Testis (tissue), 3 donors: Measurements from ENCODE around the gene TCF7. TPM values are rescaled to one million over a fixed set of nuclear protein-coding genes. Genes with fewer than 3 reads are reported as not detected.
A peak's percentile ranks its signal among the peaks of the same experiment; 100 is the strongest.

ENCODE experiments used
- DNase-seq: peaks from one replicate; pipeline ENCODE4 v3.0.0-alpha.2; 2019
- H3K27ac ChIP-seq, 2 donors: fragments of 200-600 bp; sonication (generic); one replicate each; pipeline ENCODE4 v1.5.1; 2019
- H3K27me3 ChIP-seq: fragments of 200-600 bp; sonication (generic); one replicate; pipeline ENCODE4 v1.5.1; 2019
- H3K36me3 ChIP-seq: fragments of 200-600 bp; sonication (generic); one replicate; pipeline ENCODE4 v1.5.1; 2017; ENCODE audit warnings: low read depth; ENCODE audit errors: missing control alignments
- H3K4me1 ChIP-seq: fragments of 200-600 bp; sonication (generic); one replicate; pipeline ENCODE4 v1.5.1; 2019
- H3K4me3 ChIP-seq, 2 donors: fragments of 200-600 bp; sonication (generic); one replicate each; pipeline ENCODE4 v1.5.1; 2017 to 2019
- H3K9me3 ChIP-seq: fragments of 200-600 bp; sonication (generic); one replicate; pipeline ENCODE4 v1.5.1; 2017
- POLR2A ChIP-seq: fragments of 450-650 bp; IDR thresholded peaks from one replicate; pipeline ENCODE4 v1.6.1; 2017; ENCODE audit warnings: antibody characterized with exemption, mild to moderate bottlenecking, moderate library complexity
- WGBS, 2 donors: methylation state at CpG; one replicate each; pipeline ENCODE4 v1.1.5; 2018; 5-methylcytosine and 5-hydroxymethylcytosine counted together
- intact Hi-C: fragments of 100-400 bp; cut with DNase I; formaldehyde crosslinking; loops from one replicate; pipeline ENCODE4 v1.15.1; 2023; ENCODE audit warnings: low total_unique reads
- polyA plus RNA-seq: library from polyadenylated mRNA; stranded (reverse); fragments of 350-450 nt; fragmentation: Illumina TruSeq; extraction: RNeasy Lipid Tissue Mini Kit (QIAGEN cat#74804); gene quantifications from one replicate; pipeline ENCODE4 v1.2.3, GENCODE V29; 2014; ENCODE audit warnings: low read depth, low replicate concordance; ENCODE audit not compliant: insufficient read depth
- total RNA-seq, 2 donors: library from RNA; depleted of rRNA; stranded (reverse); fragments of >200 nt; gene quantifications; one replicate each; pipeline ENCODE4 v1.2.3, GENCODE V29; 2016
- TF ChIP-seq, protein P1 (sequence below), 3 experiments: fragments of 450-650 bp in 2 of 3; fragments of 200-600 bp in 1 of 3; sonication (generic) in 1 of 3; IDR thresholded peaks; one replicate each; pipeline ENCODE4 v1.5.1; 2016 to 2019; ENCODE audit warnings: antibody characterized with exemption in 3 of 3, mild to moderate bottlenecking in 2 of 3, moderate library complexity in 1 of 3

Gene TCF7
- total and polyA plus RNA-seq, 3 donors from 2014 or later = 9.9 to 16.1 (median 15.2) TPM

DNA sequence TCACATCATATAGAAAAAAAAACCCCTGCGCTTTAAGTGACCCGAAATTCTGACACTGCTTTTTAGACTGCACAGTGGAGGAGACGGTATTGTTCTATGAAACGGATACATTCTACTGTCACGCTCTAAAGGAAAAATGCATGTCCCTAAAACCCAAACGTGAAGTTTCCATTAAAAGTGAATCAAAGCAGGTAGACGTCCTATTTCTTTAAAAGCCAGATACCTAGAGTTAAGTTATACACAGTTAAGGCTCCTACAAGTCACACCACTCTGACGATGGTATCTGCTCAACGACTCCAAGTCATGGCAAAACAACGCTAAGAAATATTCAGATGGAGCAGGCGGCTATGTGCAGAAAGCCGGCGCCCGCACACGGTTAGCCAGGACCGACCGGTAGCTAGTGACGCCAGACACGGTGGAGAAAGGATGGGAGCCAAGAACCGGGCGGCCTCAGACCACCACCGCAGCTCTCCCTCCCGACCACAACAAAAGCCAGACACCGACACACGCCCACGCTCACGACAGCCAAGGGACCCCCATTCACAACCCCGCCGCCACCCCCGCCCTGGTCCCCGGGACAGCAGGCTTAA lies 61.5 kb downstream of the TCF7 start:
- peaks cover 25% of the 10 kb centered on the region for H3K4me1 ChIP-seq
- H3K36me3 ChIP-seq = no peaks in the 10 kb centered on the region
- 0 to 1% methylated on average over 10 to 21 of the region's 31 CpGs for WGBS, 2 donors
- intact Hi-C loops = no loop called here
- H3K27me3 ChIP-seq = no peaks in the 10 kb centered on the region
- peak overlapping the region; percentile 94 to 100 for H3K4me3 ChIP-seq
- H3K9me3 ChIP-seq = no peaks in the 10 kb centered on the region
- H3K27ac ChIP-seq = peak overlapping the region; percentile 100
- no peak for DNase-seq
- TF ChIP-seq POLR2A = no peak
- TF ChIP-seq, protein P1, sequence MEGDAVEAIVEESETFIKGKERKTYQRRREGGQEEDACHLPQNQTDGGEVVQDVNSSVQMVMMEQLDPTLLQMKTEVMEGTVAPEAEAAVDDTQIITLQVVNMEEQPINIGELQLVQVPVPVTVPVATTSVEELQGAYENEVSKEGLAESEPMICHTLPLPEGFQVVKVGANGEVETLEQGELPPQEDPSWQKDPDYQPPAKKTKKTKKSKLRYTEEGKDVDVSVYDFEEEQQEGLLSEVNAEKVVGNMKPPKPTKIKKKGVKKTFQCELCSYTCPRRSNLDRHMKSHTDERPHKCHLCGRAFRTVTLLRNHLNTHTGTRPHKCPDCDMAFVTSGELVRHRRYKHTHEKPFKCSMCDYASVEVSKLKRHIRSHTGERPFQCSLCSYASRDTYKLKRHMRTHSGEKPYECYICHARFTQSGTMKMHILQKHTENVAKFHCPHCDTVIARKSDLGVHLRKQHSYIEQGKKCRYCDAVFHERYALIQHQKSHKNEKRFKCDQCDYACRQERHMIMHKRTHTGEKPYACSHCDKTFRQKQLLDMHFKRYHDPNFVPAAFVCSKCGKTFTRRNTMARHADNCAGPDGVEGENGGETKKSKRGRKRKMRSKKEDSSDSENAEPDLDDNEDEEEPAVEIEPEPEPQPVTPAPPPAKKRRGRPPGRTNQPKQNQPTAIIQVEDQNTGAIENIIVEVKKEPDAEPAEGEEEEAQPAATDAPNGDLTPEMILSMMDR (IDR thresholded peaks at IDR 0.05) = no peak

DNA sequence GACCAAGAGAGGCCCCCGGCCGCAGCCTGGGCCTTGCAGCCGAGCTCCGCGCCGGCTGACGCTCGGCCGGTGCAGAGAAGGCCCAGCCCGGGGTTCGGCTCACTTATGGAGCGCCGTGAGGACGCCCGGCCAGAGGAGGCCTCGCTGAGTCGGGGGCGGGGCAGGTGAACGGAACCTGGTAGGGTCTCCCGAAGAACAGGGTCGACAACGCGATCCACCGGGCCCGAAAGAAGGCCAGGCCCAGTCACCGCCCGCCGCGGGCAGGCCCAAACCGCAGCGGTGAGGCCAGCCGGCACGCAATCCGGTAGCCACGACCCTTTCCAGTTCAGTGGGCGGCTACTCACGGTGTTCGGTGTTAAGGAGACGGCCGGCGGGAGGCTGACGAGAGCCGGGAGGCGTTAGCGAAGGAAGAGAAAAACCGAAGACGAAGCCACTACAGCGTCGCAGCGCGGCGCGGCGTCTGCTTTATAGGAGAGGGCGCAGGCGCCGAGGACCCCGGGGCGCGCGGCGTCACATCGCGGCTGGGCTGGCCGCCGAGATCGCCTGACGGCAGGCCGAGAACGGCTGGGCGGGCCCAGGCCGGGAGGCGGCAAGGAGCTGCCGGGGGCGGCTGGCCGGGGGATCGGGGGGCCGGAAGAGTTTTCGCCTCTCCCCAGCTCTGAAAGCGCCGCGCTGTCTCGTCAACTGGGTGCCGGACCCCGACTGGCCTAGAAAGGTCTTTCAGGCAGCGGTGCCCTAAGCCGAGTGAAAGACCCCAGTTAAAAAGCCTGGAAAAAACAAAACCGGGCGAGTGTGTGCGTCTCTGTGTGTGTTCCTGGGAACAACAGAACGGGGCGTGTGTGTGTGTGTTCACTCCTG lies 62.3 kb downstream of the TCF7 start, which contains the start of gene SKP1:
TSS of gene SKP1 (minus strand) at position 440 of the 858 bp plus-strand sequence. CDS start 2,928 bp downstream, outside the sequence.
- Histone ChIP-seq H3K36me3 (no peaks in the 10 kb centered on the region), H3K27ac (peak within 1 kb of the TSS; percentile 100), H3K9me3 (no peaks in the 10 kb centered on the region), H3K4me3 (peak within 1 kb of the TSS; percentile 94 to 100), H3K4me1 (peaks cover 25% of the 10 kb centered on the region), H3K27me3 (no peaks in the 10 kb centered on the region)
- DNase-seq = peak; percentile 89
- intact Hi-C loops = no loop called here
- WGBS, 2 donors = 1% methylated on average over 29 to 74 of the region's 92 CpGs
- TF ChIP-seq, protein P1 (IDR thresholded peaks at IDR 0.05) = no peak
- peak; percentile 70 for TF ChIP-seq POLR2A

DNA sequence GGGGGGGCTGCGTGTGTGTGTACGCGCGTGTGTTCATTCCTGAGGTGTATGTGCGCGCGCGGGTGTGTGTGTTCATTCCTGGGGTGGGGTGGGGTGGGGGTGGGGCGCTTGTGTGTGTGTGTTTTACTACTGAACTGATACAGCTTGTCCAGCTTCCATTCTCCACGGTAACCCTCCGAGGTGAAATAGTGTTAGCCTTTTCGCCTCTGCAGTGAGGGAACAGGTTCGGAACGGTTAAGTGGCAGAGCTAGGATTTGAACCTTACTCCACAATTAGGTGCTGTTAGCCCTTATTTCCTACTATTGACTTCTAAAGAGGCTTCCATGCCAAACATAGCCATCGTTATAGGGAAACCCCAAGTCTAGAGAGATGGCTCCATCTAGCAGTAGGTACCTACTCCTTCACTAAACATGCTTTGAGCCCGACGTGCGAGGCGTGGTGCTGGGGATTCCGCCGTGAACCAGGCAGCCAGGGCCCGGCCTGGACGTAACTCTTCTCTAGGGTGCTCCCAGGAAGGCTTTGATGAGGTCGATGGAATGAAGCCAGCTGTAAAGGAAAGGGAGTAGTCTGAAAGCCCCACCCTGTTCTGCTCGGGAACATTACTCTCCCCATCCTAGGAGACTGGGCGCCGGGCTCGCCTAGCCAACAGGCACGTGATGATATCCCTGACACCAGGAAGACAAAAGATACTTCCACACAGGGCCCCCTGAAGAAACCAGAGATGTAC lies 63.1 kb downstream of the TCF7 start:
- peaks cover 25% of the 10 kb centered on the region for H3K4me1 ChIP-seq
- intact Hi-C loops = no loop called here

DNA sequence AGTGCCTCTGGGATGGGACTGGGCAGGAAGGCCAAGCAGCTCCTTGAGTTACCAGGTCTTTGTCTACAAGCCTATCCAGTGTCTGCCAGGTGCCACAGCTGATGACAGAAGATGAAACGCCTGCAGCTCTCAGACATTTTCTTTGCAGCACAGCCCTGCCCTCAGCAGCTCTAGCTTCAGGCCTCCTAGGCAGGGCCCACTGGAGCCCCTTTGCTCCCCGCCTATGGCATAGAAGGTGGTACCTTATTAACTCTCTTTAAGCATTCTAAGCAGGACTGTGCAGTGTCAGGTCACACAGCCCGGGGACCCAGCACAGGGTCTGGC lies 63.6 kb downstream of the TCF7 start:
- intact Hi-C loops = no loop called here
- no peaks in the 10 kb centered on the region for H3K27me3 ChIP-seq
- no peak for DNase-seq
- H3K9me3 ChIP-seq = no peaks in the 10 kb centered on the region
- H3K4me3 ChIP-seq = peak overlapping the region in 1 of 2 donors; percentile 100
- 51 to 55% methylated on average over 3 of the region's 3 CpGs for WGBS, 2 donors
- no peak for TF ChIP-seq POLR2A
- TF ChIP-seq, protein P1 (IDR thresholded peaks at IDR 0.05) = no peak
- peaks cover 25% of the 10 kb centered on the region for H3K4me1 ChIP-seq
- no peaks in the 10 kb centered on the region for H3K36me3 ChIP-seq
- peak overlapping the region; percentile 100 for H3K27ac ChIP-seq

More for the DNA sequence above, 63.1 kb downstream of the TCF7 start:
- H3K27me3 ChIP-seq = no peaks in the 10 kb centered on the region
- DNase-seq = peak; percentile 65
- TF ChIP-seq, protein P1 (IDR thresholded peaks at IDR 0.05) = no peak
- TF ChIP-seq POLR2A = no peak
- H3K9me3 ChIP-seq = no peaks in the 10 kb centered on the region
- H3K4me3 ChIP-seq = peak overlapping the region; percentile 94 to 100
- 7 to 14% methylated on average over 12 to 29 of the region's 29 CpGs for whole genome bisulfite sequencing, 2 donors
- peak overlapping the region; percentile 100 for H3K27ac ChIP-seq
- no peaks in the 10 kb centered on the region for H3K36me3 ChIP-seq
